ENCODE measurements around the gene WIZ.

The WIZ gene

DNA sequence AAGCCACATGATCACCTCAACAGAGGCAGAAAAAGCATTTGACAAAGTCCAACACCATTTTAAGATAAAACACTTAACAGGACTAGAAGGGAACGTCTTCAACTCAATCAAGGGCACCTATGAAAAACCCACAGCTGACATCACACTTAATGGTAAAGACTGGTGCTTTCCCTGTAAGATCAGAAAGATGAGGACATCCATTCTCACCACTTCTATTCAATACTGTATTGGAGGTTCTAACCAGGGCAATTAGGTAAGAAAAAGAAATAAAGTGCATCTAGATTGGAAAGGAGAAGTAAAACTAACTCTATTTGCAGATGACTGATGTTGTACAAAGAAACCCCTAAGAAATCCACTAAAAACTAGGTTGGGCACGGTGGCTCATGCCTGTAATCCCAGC, 58.9 kb downstream of the WIZ start:
- no peak overlapping the region for H3K23ac ChIP-seq (ENCODE audit: low read length in 2 of 2)
- H4K91ac ChIP-seq (ENCODE audit: low read length) = no peak overlapping the region
- no peak overlapping the region for H2AK5ac ChIP-seq (ENCODE audit: low read length, severe bottlenecking)
- H3K14ac ChIP-seq (ENCODE audit: low read length in 2 of 2) = no peak overlapping the region
- H2AFZ ChIP-seq (ENCODE audit: low read depth, low read length) = no peak overlapping the region
- H4K8ac ChIP-seq (ENCODE audit: low read length) = no peak overlapping the region
- no peak overlapping the region for H2BK15ac ChIP-seq (ENCODE audit: low read depth, poor library complexity, severe bottlenecking)
- H3K4me3 ChIP-seq (ENCODE audit: insufficient read depth in 1 of 2, low read depth in 1 of 2, low read length in 2 of 2) = no peak overlapping the region
- no peak overlapping the region for H3K4me2 ChIP-seq (ENCODE audit: low read length, poor library complexity, severe bottlenecking)
- no peak overlapping the region for H2BK5ac ChIP-seq (ENCODE audit: low read depth, low read length, poor library complexity, severe bottlenecking)
- no peak overlapping the region for H2BK120ac ChIP-seq (ENCODE audit: low read depth, low read length)
- H3K4me1 ChIP-seq (ENCODE audit: control insufficient read depth, insufficient read depth, low read depth, low read length) = peaks cover 1% of the 10 kb centered on the region
- no peak for DNase-seq
- H3K4ac ChIP-seq (ENCODE audit: low read depth in 1 of 2, low read length in 2 of 2) = no peak overlapping the region
- H3K9ac ChIP-seq (ENCODE audit: low read length) = no peak overlapping the region
- no peak overlapping the region for H2BK12ac ChIP-seq (ENCODE audit: low read length in 2 of 2)
- no peak overlapping the region for H3K18ac ChIP-seq (ENCODE audit: low read depth in 1 of 2, low read length in 2 of 2)
- H3K36me3 ChIP-seq (ENCODE audit: control insufficient read depth in 1 of 2, insufficient read depth in 2 of 2, low read depth in 1 of 2, low read length in 2 of 2) = peaks cover 37 to 50% of the 10 kb centered on the region in 2 experiments
- no peaks in the 10 kb centered on the region for H3K9me3 ChIP-seq (ENCODE audit: control insufficient read depth, low read length)
- no peaks in the 10 kb centered on the region for H3K27me3 ChIP-seq (ENCODE audit: control insufficient read depth in 1 of 2, insufficient read depth in 1 of 2, low read length in 2 of 2)
- no peak overlapping the region for H3K27ac ChIP-seq (ENCODE audit: low read length, poor library complexity, severe bottlenecking)
- WGBS = 89% methylated on average over 2 of the region's 2 CpGs
- H3K79me1 ChIP-seq (replicated peaks; ENCODE audit: low read length, poor library complexity, severe bottlenecking) = peaks cover 13% of the 10 kb centered on the region

DNA sequence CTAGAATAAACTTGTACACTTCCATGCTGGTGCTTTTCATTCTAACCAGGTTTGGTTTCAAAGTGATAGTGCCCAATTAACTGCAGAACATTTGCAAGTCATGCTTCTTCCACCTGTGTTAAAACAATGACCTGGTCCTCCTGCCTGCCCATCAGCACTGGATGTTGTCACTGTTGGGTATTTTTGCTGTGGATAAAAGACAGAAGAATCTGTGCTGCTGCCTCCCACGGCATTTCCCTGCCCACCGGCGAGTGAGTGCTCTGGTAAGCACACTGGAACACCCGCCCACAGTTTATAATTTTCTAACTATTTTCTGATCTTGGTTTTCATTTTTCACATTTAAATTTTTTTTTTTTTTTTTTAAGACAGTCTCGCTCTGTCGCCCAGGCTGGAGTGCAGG, 67.9 kb downstream of the WIZ start:
- Histone ChIP-seq H2BK12ac (ENCODE audit: low read length in 2 of 2) (peak overlapping the region in 1 of 2 experiments; percentile 55), H3K4ac (ENCODE audit: low read depth in 1 of 2, low read length in 2 of 2) (no peak overlapping the region), H2BK15ac (ENCODE audit: low read depth, poor library complexity, severe bottlenecking) (no peak overlapping the region), H3K4me2 (ENCODE audit: low read length, poor library complexity, severe bottlenecking) (no peak overlapping the region), H2AK5ac (ENCODE audit: low read length, severe bottlenecking) (no peak overlapping the region), H4K8ac (ENCODE audit: low read length) (no peak overlapping the region), H3K23ac (ENCODE audit: low read length in 2 of 2) (no peak overlapping the region), H2BK5ac (ENCODE audit: low read depth, low read length, poor library complexity, severe bottlenecking) (no peak overlapping the region), H3K79me1 (replicated peaks; ENCODE audit: low read length, poor library complexity, severe bottlenecking) (peaks cover 13% of the 10 kb centered on the region), H3K4me3 (ENCODE audit: insufficient read depth in 1 of 2, low read depth in 1 of 2, low read length in 2 of 2) (no peak overlapping the region), H3K27me3 (ENCODE audit: control insufficient read depth in 1 of 2, insufficient read depth in 1 of 2, low read length in 2 of 2) (no peaks in the 10 kb centered on the region), H3K18ac (ENCODE audit: low read depth in 1 of 2, low read length in 2 of 2) (no peak overlapping the region), H4K91ac (ENCODE audit: low read length) (no peak overlapping the region), H3K9ac (ENCODE audit: low read length) (no peak overlapping the region), H3K27ac (ENCODE audit: low read length, poor library complexity, severe bottlenecking) (peak overlapping the region; percentile 7), H3K14ac (ENCODE audit: low read length in 2 of 2) (no peak overlapping the region), H2AFZ (ENCODE audit: low read depth, low read length) (no peak overlapping the region), H2BK120ac (ENCODE audit: low read depth, low read length) (no peak overlapping the region), H3K9me3 (ENCODE audit: control insufficient read depth, low read length) (no peaks in the 10 kb centered on the region), H3K36me3 (ENCODE audit: control insufficient read depth in 1 of 2, insufficient read depth in 2 of 2, low read depth in 1 of 2, low read length in 2 of 2) (peaks cover 11 to 26% of the 10 kb centered on the region in 2 experiments), H3K4me1 (ENCODE audit: control insufficient read depth, insufficient read depth, low read depth, low read length) (peaks cover 16% of the 10 kb centered on the region)
- no peak for DNase-seq
- 98% methylated on average over 5 of the region's 6 CpGs for WGBS

DNA sequence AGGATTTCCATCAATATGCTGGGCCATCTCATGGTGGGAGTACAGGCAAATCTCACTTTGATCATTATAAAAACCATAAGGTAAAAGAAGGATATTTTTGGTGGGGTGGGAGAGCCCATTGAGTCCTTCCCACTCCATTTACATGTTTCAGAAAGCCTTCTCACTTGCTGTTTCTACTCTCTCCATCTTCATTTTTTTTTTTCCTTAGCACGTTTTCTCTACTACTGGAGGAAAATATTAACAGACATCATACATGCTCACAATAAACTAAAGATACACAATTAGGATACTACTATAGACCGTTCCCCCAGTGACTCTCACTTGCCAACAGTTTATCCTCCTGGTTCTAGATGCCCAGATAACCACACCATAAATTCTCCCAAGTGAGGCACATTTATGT, 68.3 kb downstream of the WIZ start:
- H3K9ac ChIP-seq (ENCODE audit: low read length) = no peak overlapping the region
- H4K8ac ChIP-seq (ENCODE audit: low read length) = no peak overlapping the region
- no peak overlapping the region for H3K4me2 ChIP-seq (ENCODE audit: low read length, poor library complexity, severe bottlenecking)
- no peak overlapping the region for H2BK12ac ChIP-seq (ENCODE audit: low read length in 2 of 2)
- H3K23ac ChIP-seq (ENCODE audit: low read length in 2 of 2) = no peak overlapping the region
- H3K18ac ChIP-seq (ENCODE audit: low read depth in 1 of 2, low read length in 2 of 2) = no peak overlapping the region
- peak overlapping the region; percentile 53 for H2AK5ac ChIP-seq (ENCODE audit: low read length, severe bottlenecking)
- peaks cover 19% of the 10 kb centered on the region for H3K4me1 ChIP-seq (ENCODE audit: control insufficient read depth, insufficient read depth, low read depth, low read length)
- H2BK15ac ChIP-seq (ENCODE audit: low read depth, poor library complexity, severe bottlenecking) = no peak overlapping the region
- H3K79me1 ChIP-seq (replicated peaks; ENCODE audit: low read length, poor library complexity, severe bottlenecking) = peaks cover 11% of the 10 kb centered on the region
- H2BK120ac ChIP-seq (ENCODE audit: low read depth, low read length) = no peak overlapping the region
- H4K91ac ChIP-seq (ENCODE audit: low read length) = no peak overlapping the region
- no peak overlapping the region for H2BK5ac ChIP-seq (ENCODE audit: low read depth, low read length, poor library complexity, severe bottlenecking)
- no peaks in the 10 kb centered on the region for H3K9me3 ChIP-seq (ENCODE audit: control insufficient read depth, low read length)
- no peak overlapping the region for H2AFZ ChIP-seq (ENCODE audit: low read depth, low read length)
- H3K14ac ChIP-seq (ENCODE audit: low read length in 2 of 2) = no peak overlapping the region
- no peak overlapping the region for H3K4me3 ChIP-seq (ENCODE audit: insufficient read depth in 1 of 2, low read depth in 1 of 2, low read length in 2 of 2)
- WGBS = 82% methylated on average over 2 of the region's 2 CpGs
- H3K36me3 ChIP-seq (ENCODE audit: control insufficient read depth in 1 of 2, insufficient read depth in 2 of 2, low read depth in 1 of 2, low read length in 2 of 2) = peaks cover 7 to 23% of the 10 kb centered on the region in 2 experiments
- no peak overlapping the region for H3K4ac ChIP-seq (ENCODE audit: low read depth in 1 of 2, low read length in 2 of 2)
- H3K27me3 ChIP-seq (ENCODE audit: control insufficient read depth in 1 of 2, insufficient read depth in 1 of 2, low read length in 2 of 2) = no peaks in the 10 kb centered on the region
- no peak for DNase-seq
- peak overlapping the region; percentile 28 for H3K27ac ChIP-seq (ENCODE audit: low read length, poor library complexity, severe bottlenecking)

DNA sequence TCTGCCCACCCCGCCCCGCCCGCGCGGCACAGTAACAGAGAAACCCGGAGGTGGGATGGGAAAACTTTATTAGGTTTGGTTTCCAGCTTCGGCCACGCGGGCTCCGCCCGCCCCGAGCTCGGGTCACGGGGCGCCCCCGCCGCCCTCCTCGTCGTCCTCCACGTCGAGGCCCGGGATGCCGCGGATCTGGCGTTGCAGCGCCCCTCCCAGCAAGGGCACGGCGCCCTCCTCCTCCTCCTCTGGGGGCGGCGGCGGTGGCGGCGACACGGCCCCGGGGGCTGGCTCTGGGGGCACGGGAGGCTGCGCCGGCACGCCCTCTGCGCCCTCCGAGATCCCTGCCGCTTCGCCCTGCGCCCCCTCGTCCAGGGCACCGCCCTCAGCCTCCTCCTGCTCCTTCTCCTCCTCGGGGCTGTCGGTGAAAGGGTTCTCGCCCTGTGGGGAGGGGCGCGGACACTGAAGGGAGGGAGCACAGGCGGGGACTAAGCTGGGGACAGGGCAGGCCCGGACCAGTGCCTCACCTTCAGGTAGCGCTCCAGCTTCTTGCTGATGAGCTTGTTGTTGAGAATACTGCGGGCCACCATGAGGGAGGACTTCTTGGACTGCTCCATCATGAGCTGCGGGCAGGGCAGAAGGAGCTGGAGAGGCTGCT, 69.6 kb downstream of the WIZ start:
- peak overlapping the region; percentile 90 to 91 for H3K4ac ChIP-seq (ENCODE audit: low read depth in 1 of 2, low read length in 2 of 2)
- H3K9ac ChIP-seq (ENCODE audit: low read length) = peak overlapping the region; percentile 90
- H2BK15ac ChIP-seq (ENCODE audit: low read depth, poor library complexity, severe bottlenecking) = no peak overlapping the region
- peak overlapping the region; percentile 57 for H2BK5ac ChIP-seq (ENCODE audit: low read depth, low read length, poor library complexity, severe bottlenecking)
- H3K27me3 ChIP-seq (ENCODE audit: control insufficient read depth in 1 of 2, insufficient read depth in 1 of 2, low read length in 2 of 2) = no peaks in the 10 kb centered on the region
- H3K9me3 ChIP-seq (ENCODE audit: control insufficient read depth, low read length) = no peaks in the 10 kb centered on the region
- H2AFZ ChIP-seq (ENCODE audit: low read depth, low read length) = peak overlapping the region; percentile 91
- H3K27ac ChIP-seq (ENCODE audit: low read length, poor library complexity, severe bottlenecking) = peak overlapping the region; percentile 64
- peak overlapping the region; percentile 22 for H4K91ac ChIP-seq (ENCODE audit: low read length)
- no peak overlapping the region for H2AK5ac ChIP-seq (ENCODE audit: low read length, severe bottlenecking)
- H3K4me2 ChIP-seq (ENCODE audit: low read length, poor library complexity, severe bottlenecking) = peak overlapping the region; percentile 87
- H3K79me1 ChIP-seq (replicated peaks; ENCODE audit: low read length, poor library complexity, severe bottlenecking) = peaks cover 9% of the 10 kb centered on the region
- H3K23ac ChIP-seq (ENCODE audit: low read length in 2 of 2) = peak overlapping the region in 1 of 2 experiments; percentile 50
- H3K36me3 ChIP-seq (ENCODE audit: control insufficient read depth in 1 of 2, insufficient read depth in 2 of 2, low read depth in 1 of 2, low read length in 2 of 2) = peaks cover 7 to 20% of the 10 kb centered on the region in 2 experiments
- peak overlapping the region; percentile 63 for H4K8ac ChIP-seq (ENCODE audit: low read length)
- H3K4me3 ChIP-seq (ENCODE audit: insufficient read depth in 1 of 2, low read depth in 1 of 2, low read length in 2 of 2) = peak overlapping the region; percentile 73 to 86
- H3K14ac ChIP-seq (ENCODE audit: low read length in 2 of 2) = peak overlapping the region in 1 of 2 experiments; percentile 100
- peak overlapping the region; percentile 71 for H2BK120ac ChIP-seq (ENCODE audit: low read depth, low read length)
- H3K18ac ChIP-seq (ENCODE audit: low read depth in 1 of 2, low read length in 2 of 2) = peak overlapping the region; percentile 89 to 96
- H2BK12ac ChIP-seq (ENCODE audit: low read length in 2 of 2) = peak overlapping the region in 1 of 2 experiments; percentile 87
- DNase-seq = peak; percentile 51
- WGBS = 2% methylated on average over 29 of the region's 56 CpGs
- H3K4me1 ChIP-seq (ENCODE audit: control insufficient read depth, insufficient read depth, low read depth, low read length) = peaks cover 22% of the 10 kb centered on the region
